GM19467 (cell line): ENCODE data around the gene TKT.
"Not testable (repeated sequence)": the region's sequence is repeated elsewhere in the genome, so short reads cannot be mapped to it uniquely, and the experiment has no call there.

Experiments
- ATAC-seq: cut with Tn5 transposase; IDR thresholded peaks from one replicate; pipeline ENCODE4 v1.9.1; 2021; ENCODE audit warnings: mild to moderate bottlenecking, moderate library complexity; ENCODE audit not compliant: unreplicated experiment

TKT gene

GRCh38 chr3:53255775-53256703 is at the start of gene TKT:
TSS of gene TKT (minus strand) at chr3:53256022. CDS start at chr3:53255942, 80 bp downstream.
- peak; percentile 49 for ATAC-seq

- no peak for ATAC-seq
These were observed 48.1 kb upstream of the TKT start for GRCh38 chr3:53303957-53304356.

GRCh38 chr3:53303549-53303948 is 47.7 kb upstream of the TKT start:
- ATAC-seq = no peak

GRCh38 chr3:53300826-53301225 is 45.0 kb upstream of the TKT start:
- no peak for ATAC-seq

- not testable (repeated sequence) for ATAC-seq
These were observed 43.8 kb upstream of the TKT start for GRCh38 chr3:53299611-53300023.

GRCh38 chr3:53295410-53295809 is 39.6 kb upstream of the TKT start:
- ATAC-seq = no peak

GRCh38 chr3:53293867-53294266 is 38.0 kb upstream of the TKT start:
- ATAC-seq = no peak

GRCh38 chr3:53288214-53288613 is 32.4 kb upstream of the TKT start:
- no peak for ATAC-seq

- ATAC-seq = no peak
These were observed 31.4 kb upstream of the TKT start for GRCh38 chr3:53287131-53287629.

GRCh38 chr3:53286727-53287126 is 30.9 kb upstream of the TKT start:
- ATAC-seq = no peak

- ATAC-seq = no peak
These were observed 26.8 kb upstream of the TKT start for GRCh38 chr3:53282581-53282980.

GRCh38 chr3:53278667-53279066 is 22.8 kb upstream of the TKT start:
- no peak for ATAC-seq

- no peak for ATAC-seq
These were observed 19.2 kb upstream of the TKT start for GRCh38 chr3:53274938-53275605.

- ATAC-seq = no peak
These were observed 17.4 kb upstream of the TKT start for GRCh38 chr3:53273146-53273670.

GRCh38 chr3:53269888-53270880 is 14.4 kb upstream of the TKT start:
- ATAC-seq = no peak

- not testable (repeated sequence) for ATAC-seq
These were observed 13.4 kb upstream of the TKT start for GRCh38 chr3:53269193-53269592.

GRCh38 chr3:53267766-53268165 is 11.9 kb upstream of the TKT start:
- ATAC-seq = no peak

- no peak for ATAC-seq
These were observed 8.9 kb upstream of the TKT start for GRCh38 chr3:53264718-53265117.

GRCh38 chr3:53263907-53264306 is 8.1 kb upstream of the TKT start:
- no peak for ATAC-seq

- ATAC-seq = no peak
These were observed 5.9 kb upstream of the TKT start for GRCh38 chr3:53261712-53262111.
